ENCODE results near the gene GAREM2. TPM values are rescaled to one million over a fixed set of nuclear protein-coding genes. Genes with fewer than 3 reads are reported as not detected.

GAREM2 gene
- total RNA-seq, result 1 to 10 TPM; 2.2 to 2.7 TPM

- H3K27me3 Mint-ChIP-seq, result peaks cover 26% of the 10 kb centered on the region
- peak; percentile 9 for ATAC-seq
- CTCF ChIA-PET, result interaction anchor here (2.5 kb wide), 1 partner anchor 294 kb away, joined by 6 read pairs; no protein-coding TSS in a partner anchor
- H3K9me3 Mint-ChIP-seq, result no peaks in the 10 kb centered on the region
- DNase-seq, result no peak
- H3K27ac Mint-ChIP-seq, result no peak within 1 kb of the TSS
- peak within 1 kb of the TSS; percentile 71 for H3K4me3 Mint-ChIP-seq
- peaks cover 11% of the 10 kb centered on the region for H3K4me1 Mint-ChIP-seq (ENCODE audit: low read depth)
- POLR2A ChIA-PET, result interaction anchor here (1.4 kb wide), 1 partner anchor 16 kb away, joined by 3 read pairs; no protein-coding TSS in a partner anchor
- H3K36me3 Mint-ChIP-seq (ENCODE audit: low read depth), result peaks cover 1% of the 10 kb centered on the region
- intact Hi-C loops (cut with micrococcal nuclease), result loop anchor here (10.0 kb wide), 1 partner anchor 292 kb away; no protein-coding TSS in a partner anchor
- no peak for TF ChIP-seq CTCF (IDR thresholded peaks at IDR 0.05)
Observed at GRCh38 chr2:26172871-26173775, at the start of gene GAREM2. Gene GAREM2, plus strand, starts transcription at chr2:26173088. Its CDS starts 133 bp downstream, at chr2:26173221.

GRCh38 chr2:26123426-26123825 is 49.5 kb upstream of the GAREM2 start:
- Mint-ChIP-seq H3K36me3 (ENCODE audit: low read depth) (peaks cover 3% of the 10 kb centered on the region), H3K27me3 (no peaks in the 10 kb centered on the region), H3K4me3 (no peak overlapping the region), H3K9me3 (no peaks in the 10 kb centered on the region), H3K4me1 (ENCODE audit: low read depth) (peaks cover 13% of the 10 kb centered on the region), H3K27ac (no peak overlapping the region)
- DNase-seq, result no peak
- ChIA-PET POLR2A (interaction anchor here (0.8 kb wide), 1 partner anchor 154 kb away, joined by 3 read pairs; no protein-coding TSS in a partner anchor), CTCF (interaction anchor here (1.0 kb wide), 1 partner anchor 526 kb away, joined by 3 read pairs; no protein-coding TSS in a partner anchor)
- no peak for ATAC-seq
- intact Hi-C loops (cut with micrococcal nuclease), result no loop called here
- TF ChIP-seq CTCF (IDR thresholded peaks at IDR 0.05), result no peak

DNA sequence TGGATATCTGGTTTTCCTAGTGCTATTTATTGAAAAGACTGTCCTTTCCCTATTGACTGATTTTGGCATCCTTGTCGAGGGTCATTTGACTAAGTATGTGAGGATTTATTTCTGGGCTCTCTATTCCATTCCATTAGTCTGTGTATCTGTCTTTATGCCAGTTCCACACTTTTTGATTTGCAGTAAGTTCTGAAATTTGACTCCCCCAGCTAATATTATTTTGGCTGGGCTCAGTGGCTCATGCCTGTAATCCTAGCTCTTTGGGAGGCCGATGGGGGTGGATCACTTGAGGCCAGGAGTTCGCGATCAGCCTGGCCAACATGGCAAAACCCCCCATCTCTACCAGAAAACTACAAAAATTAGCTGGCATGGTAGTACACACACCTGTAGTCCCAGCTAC is 46.8 kb upstream of the GAREM2 start:
- CTCF ChIA-PET, result interaction anchor here (1.2 to 1.3 kb wide), 2 partner anchors 19 to 37 kb away, joined by 3 read pairs; no protein-coding TSS in a partner anchor
- H3K27ac Mint-ChIP-seq, result no peak overlapping the region

DNA sequence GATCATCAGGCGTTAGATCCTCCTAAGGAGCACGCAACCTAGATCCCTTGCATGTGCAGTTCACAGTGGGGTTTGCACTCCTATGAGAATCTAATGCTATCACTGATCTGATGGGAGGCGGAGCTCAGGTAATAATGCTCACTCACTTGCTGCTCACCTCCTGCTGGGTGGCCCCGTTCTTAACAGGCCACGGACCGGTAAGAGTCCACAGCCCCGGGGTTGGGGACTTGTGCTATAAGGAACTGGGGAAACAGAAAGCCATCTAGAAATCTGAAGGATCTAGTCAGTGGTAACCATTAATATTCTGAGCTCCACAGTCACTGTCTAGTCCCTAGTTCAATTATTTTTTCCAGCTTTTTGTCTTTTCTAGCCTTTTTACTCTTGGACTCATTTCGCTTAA is 44.7 kb upstream of the GAREM2 start:
- Mint-ChIP-seq H3K36me3 (ENCODE audit: low read depth) (peaks cover 5% of the 10 kb centered on the region), H3K27me3 (no peaks in the 10 kb centered on the region), H3K9me3 (no peaks in the 10 kb centered on the region), H3K4me3 (no peak overlapping the region), H3K27ac (no peak overlapping the region), H3K4me1 (ENCODE audit: low read depth) (peaks cover 21% of the 10 kb centered on the region)
- no peak for DNase-seq
- ATAC-seq, result no peak
- POLR2A ChIA-PET, result interaction anchor here (1.2 to 1.4 kb wide), 2 partner anchors 13 to 149 kb away, joined by 3 read pairs; no protein-coding TSS in a partner anchor
- CTCF ChIA-PET, result interaction anchor here (1.5 kb wide), 1 partner anchor 40 kb away, joined by 6 read pairs; no protein-coding TSS in a partner anchor
- intact Hi-C loops (cut with micrococcal nuclease), result no loop called here
- TF ChIP-seq CTCF (IDR thresholded peaks at IDR 0.05), result no peak

More for the DNA sequence above, 46.8 kb upstream of the GAREM2 start:
- no peak for TF ChIP-seq CTCF (IDR thresholded peaks at IDR 0.05)
- intact Hi-C loops (cut with micrococcal nuclease), result no loop called here
- ATAC-seq, result no peak
- Mint-ChIP-seq H3K4me1 (ENCODE audit: low read depth) (peaks cover 20% of the 10 kb centered on the region), H3K36me3 (ENCODE audit: low read depth) (peaks cover 8% of the 10 kb centered on the region), H3K4me3 (no peak overlapping the region), H3K27me3 (no peaks in the 10 kb centered on the region), H3K9me3 (no peaks in the 10 kb centered on the region)
- DNase-seq, result no peak
- POLR2A ChIA-PET, result no interaction called here
